ENCODE results near the gene PTPN22. TPM values are rescaled to one million over a fixed set of nuclear protein-coding genes. Genes with fewer than 3 reads are reported as not detected.

PTPN22 gene
- total RNA-seq, 1 donor from 2014 or later, result not detected

- no peak overlapping the region for H3K27ac Mint-ChIP-seq
- no peaks in the 10 kb centered on the region for H3K4me1 Mint-ChIP-seq (ENCODE audit: low read depth)
- H3K27me3 Mint-ChIP-seq, result no peaks in the 10 kb centered on the region
- H3K4me3 Mint-ChIP-seq (ENCODE audit: low read depth), result no peak overlapping the region
- H3K9me3 Mint-ChIP-seq (ENCODE audit: low read depth), result peaks cover 17% of the 10 kb centered on the region
- TF ChIP-seq CTCF (IDR thresholded peaks at IDR 0.05; ENCODE audit: unreplicated experiment), result no peak
- no peaks in the 10 kb centered on the region for H3K36me3 Mint-ChIP-seq (ENCODE audit: insufficient read depth)
- no peak for DNase-seq (ENCODE audit: low spot score, unreplicated experiment)
Observed at GRCh38 chr1:113846391-113847035, 25.0 kb downstream of the PTPN22 start.

GRCh38 chr1:113836534-113836933, 35.0 kb downstream of the PTPN22 start:
- TF ChIP-seq CTCF (IDR thresholded peaks at IDR 0.05; ENCODE audit: unreplicated experiment), result no peak
- Mint-ChIP-seq H3K4me1 (ENCODE audit: low read depth) (no peaks in the 10 kb centered on the region), H3K9me3 (ENCODE audit: low read depth) (peaks cover 4% of the 10 kb centered on the region), H3K36me3 (ENCODE audit: insufficient read depth) (no peaks in the 10 kb centered on the region), H3K27ac (no peak overlapping the region), H3K27me3 (peaks cover 5% of the 10 kb centered on the region), H3K4me3 (ENCODE audit: low read depth) (no peak overlapping the region)
- DNase-seq (ENCODE audit: low spot score, unreplicated experiment), result no peak

GRCh38 chr1:113835686-113836290, 35.7 kb downstream of the PTPN22 start:
- no peak for DNase-seq (ENCODE audit: low spot score, unreplicated experiment)
- H3K27me3 Mint-ChIP-seq, result peaks cover 10% of the 10 kb centered on the region
- no peak overlapping the region for H3K27ac Mint-ChIP-seq
- peak; percentile 71 for TF ChIP-seq CTCF (IDR thresholded peaks at IDR 0.05; ENCODE audit: unreplicated experiment)
- peaks cover 4% of the 10 kb centered on the region for H3K9me3 Mint-ChIP-seq (ENCODE audit: low read depth)
- no peaks in the 10 kb centered on the region for H3K4me1 Mint-ChIP-seq (ENCODE audit: low read depth)
- H3K4me3 Mint-ChIP-seq (ENCODE audit: low read depth), result no peak overlapping the region
- no peaks in the 10 kb centered on the region for H3K36me3 Mint-ChIP-seq (ENCODE audit: insufficient read depth)

GRCh38 chr1:113834716-113835115, 36.8 kb downstream of the PTPN22 start:
- Mint-ChIP-seq H3K27ac (no peak overlapping the region), H3K4me3 (ENCODE audit: low read depth) (no peak overlapping the region), H3K36me3 (ENCODE audit: insufficient read depth) (no peaks in the 10 kb centered on the region), H3K4me1 (ENCODE audit: low read depth) (no peaks in the 10 kb centered on the region), H3K9me3 (ENCODE audit: low read depth) (no peaks in the 10 kb centered on the region), H3K27me3 (peaks cover 10% of the 10 kb centered on the region)
- DNase-seq (ENCODE audit: low spot score, unreplicated experiment), result no peak
- no peak for TF ChIP-seq CTCF (IDR thresholded peaks at IDR 0.05; ENCODE audit: unreplicated experiment)

- TF ChIP-seq CTCF (IDR thresholded peaks at IDR 0.05; ENCODE audit: unreplicated experiment), result no peak
- no peak for DNase-seq (ENCODE audit: low spot score, unreplicated experiment)
- no peaks in the 10 kb centered on the region for H3K4me1 Mint-ChIP-seq (ENCODE audit: low read depth)
- H3K4me3 Mint-ChIP-seq (ENCODE audit: low read depth), result no peak overlapping the region
- H3K36me3 Mint-ChIP-seq (ENCODE audit: insufficient read depth), result no peaks in the 10 kb centered on the region
- no peaks in the 10 kb centered on the region for H3K9me3 Mint-ChIP-seq (ENCODE audit: low read depth)
- peaks cover 10% of the 10 kb centered on the region for H3K27me3 Mint-ChIP-seq
- no peak overlapping the region for H3K27ac Mint-ChIP-seq
Observed at GRCh38 chr1:113830039-113830438, 41.5 kb downstream of the PTPN22 start.
